ENCODE results near the gene PUS1.
A peak's percentile ranks its signal among the peaks of the same experiment; 100 is the strongest.

Gene PUS1

GRCh38 chr12:131930510-131930909 lies 1.4 kb downstream of the PUS1 start:
- H3K4me1 ChIP-seq (ENCODE audit: control insufficient read depth, insufficient read depth, low read length): peaks cover 11% of the 10 kb centered on the region
- H3K4me3 ChIP-seq (ENCODE audit: low read length): peak overlapping the region; percentile 90
- H3K36me3 ChIP-seq (ENCODE audit: control insufficient read depth, insufficient read depth, low read length, severe bottlenecking): peaks cover 38% of the 10 kb centered on the region
- no peaks in the 10 kb centered on the region for H3K27me3 ChIP-seq (replicated peaks; ENCODE audit: control insufficient read depth, insufficient read depth, low read length)
- H3K9ac ChIP-seq (ENCODE audit: low read length): peak overlapping the region; percentile 91
- H3K9me3 ChIP-seq (ENCODE audit: control insufficient read depth, low read length): no peaks in the 10 kb centered on the region
- DNase-seq (ENCODE audit: low read depth): no peak

GRCh38 chr12:131933387-131933786 lies 4.3 kb downstream of the PUS1 start:
- peaks cover 11% of the 10 kb centered on the region for H3K4me1 ChIP-seq (ENCODE audit: control insufficient read depth, insufficient read depth, low read length)
- no peaks in the 10 kb centered on the region for H3K27me3 ChIP-seq (replicated peaks; ENCODE audit: control insufficient read depth, insufficient read depth, low read length)
- H3K9me3 ChIP-seq (ENCODE audit: control insufficient read depth, low read length): no peaks in the 10 kb centered on the region
- H3K36me3 ChIP-seq (ENCODE audit: control insufficient read depth, insufficient read depth, low read length, severe bottlenecking): peaks cover 45% of the 10 kb centered on the region
- H3K4me3 ChIP-seq (ENCODE audit: low read length): no peak overlapping the region
- no peak overlapping the region for H3K9ac ChIP-seq (ENCODE audit: low read length)
- DNase-seq (ENCODE audit: low read depth): no peak

GRCh38 chr12:131934535-131934934 lies 5.5 kb downstream of the PUS1 start:
- peaks cover 11% of the 10 kb centered on the region for H3K4me1 ChIP-seq (ENCODE audit: control insufficient read depth, insufficient read depth, low read length)
- no peak for DNase-seq (ENCODE audit: low read depth)
- no peaks in the 10 kb centered on the region for H3K9me3 ChIP-seq (ENCODE audit: control insufficient read depth, low read length)
- H3K27me3 ChIP-seq (replicated peaks; ENCODE audit: control insufficient read depth, insufficient read depth, low read length): no peaks in the 10 kb centered on the region
- no peak overlapping the region for H3K4me3 ChIP-seq (ENCODE audit: low read length)
- no peak overlapping the region for H3K9ac ChIP-seq (ENCODE audit: low read length)
- H3K36me3 ChIP-seq (ENCODE audit: control insufficient read depth, insufficient read depth, low read length, severe bottlenecking): peaks cover 52% of the 10 kb centered on the region

- Histone ChIP-seq H3K4me1 (ENCODE audit: control insufficient read depth, insufficient read depth, low read length) (no peaks in the 10 kb centered on the region), H3K4me3 (ENCODE audit: low read length) (no peak overlapping the region), H3K9ac (ENCODE audit: low read length) (no peak overlapping the region), H3K27me3 (replicated peaks; ENCODE audit: control insufficient read depth, insufficient read depth, low read length) (no peaks in the 10 kb centered on the region), H3K9me3 (ENCODE audit: control insufficient read depth, low read length) (no peaks in the 10 kb centered on the region), H3K36me3 (ENCODE audit: control insufficient read depth, insufficient read depth, low read length, severe bottlenecking) (peaks cover 53% of the 10 kb centered on the region)
- DNase-seq (ENCODE audit: low read depth): no peak
Observed at GRCh38 chr12:131938082-131938481, 9.0 kb downstream of the PUS1 start.

- Histone ChIP-seq H3K9ac (ENCODE audit: low read length) (no peak overlapping the region), H3K4me1 (ENCODE audit: control insufficient read depth, insufficient read depth, low read length) (no peaks in the 10 kb centered on the region), H3K36me3 (ENCODE audit: control insufficient read depth, insufficient read depth, low read length, severe bottlenecking) (peaks cover 53% of the 10 kb centered on the region), H3K27me3 (replicated peaks; ENCODE audit: control insufficient read depth, insufficient read depth, low read length) (no peaks in the 10 kb centered on the region), H3K4me3 (ENCODE audit: low read length) (no peak overlapping the region), H3K9me3 (ENCODE audit: control insufficient read depth, low read length) (no peaks in the 10 kb centered on the region)
- DNase-seq (ENCODE audit: low read depth): no peak
Observed at GRCh38 chr12:131939007-131939406, 9.9 kb downstream of the PUS1 start.

GRCh38 chr12:131940141-131940547 lies 11.1 kb downstream of the PUS1 start:
- no peaks in the 10 kb centered on the region for H3K9me3 ChIP-seq (ENCODE audit: control insufficient read depth, low read length)
- no peaks in the 10 kb centered on the region for H3K4me1 ChIP-seq (ENCODE audit: control insufficient read depth, insufficient read depth, low read length)
- no peak overlapping the region for H3K4me3 ChIP-seq (ENCODE audit: low read length)
- DNase-seq (ENCODE audit: low read depth): no peak
- no peak overlapping the region for H3K9ac ChIP-seq (ENCODE audit: low read length)
- H3K27me3 ChIP-seq (replicated peaks; ENCODE audit: control insufficient read depth, insufficient read depth, low read length): no peaks in the 10 kb centered on the region
- H3K36me3 ChIP-seq (ENCODE audit: control insufficient read depth, insufficient read depth, low read length, severe bottlenecking): peaks cover 50% of the 10 kb centered on the region

GRCh38 chr12:131941116-131941986 lies 12.3 kb downstream of the PUS1 start:
- Histone ChIP-seq H3K27me3 (replicated peaks; ENCODE audit: control insufficient read depth, insufficient read depth, low read length) (no peaks in the 10 kb centered on the region), H3K4me1 (ENCODE audit: control insufficient read depth, insufficient read depth, low read length) (no peaks in the 10 kb centered on the region), H3K4me3 (ENCODE audit: low read length) (no peak overlapping the region), H3K36me3 (ENCODE audit: control insufficient read depth, insufficient read depth, low read length, severe bottlenecking) (peaks cover 47% of the 10 kb centered on the region), H3K9me3 (ENCODE audit: control insufficient read depth, low read length) (no peaks in the 10 kb centered on the region), H3K9ac (ENCODE audit: low read length) (no peak overlapping the region)
- no peak for DNase-seq (ENCODE audit: low read depth)

GRCh38 chr12:131941987-131942341 lies 12.9 kb downstream of the PUS1 start:
- Histone ChIP-seq H3K9ac (ENCODE audit: low read length) (no peak overlapping the region), H3K27me3 (replicated peaks; ENCODE audit: control insufficient read depth, insufficient read depth, low read length) (no peaks in the 10 kb centered on the region), H3K4me1 (ENCODE audit: control insufficient read depth, insufficient read depth, low read length) (no peaks in the 10 kb centered on the region), H3K4me3 (ENCODE audit: low read length) (no peak overlapping the region), H3K9me3 (ENCODE audit: control insufficient read depth, low read length) (no peaks in the 10 kb centered on the region), H3K36me3 (ENCODE audit: control insufficient read depth, insufficient read depth, low read length, severe bottlenecking) (peaks cover 41% of the 10 kb centered on the region)
- DNase-seq (ENCODE audit: low read depth): no peak

- no peaks in the 10 kb centered on the region for H3K9me3 ChIP-seq (ENCODE audit: control insufficient read depth, low read length)
- no peaks in the 10 kb centered on the region for H3K27me3 ChIP-seq (replicated peaks; ENCODE audit: control insufficient read depth, insufficient read depth, low read length)
- DNase-seq (ENCODE audit: low read depth): no peak
- H3K36me3 ChIP-seq (ENCODE audit: control insufficient read depth, insufficient read depth, low read length, severe bottlenecking): peaks cover 40% of the 10 kb centered on the region
- H3K9ac ChIP-seq (ENCODE audit: low read length): no peak overlapping the region
- H3K4me1 ChIP-seq (ENCODE audit: control insufficient read depth, insufficient read depth, low read length): no peaks in the 10 kb centered on the region
- no peak overlapping the region for H3K4me3 ChIP-seq (ENCODE audit: low read length)
Observed at GRCh38 chr12:131942671-131943070, 13.6 kb downstream of the PUS1 start.

- H3K4me3 ChIP-seq (ENCODE audit: low read length): no peak overlapping the region
- peaks cover 40% of the 10 kb centered on the region for H3K36me3 ChIP-seq (ENCODE audit: control insufficient read depth, insufficient read depth, low read length, severe bottlenecking)
- no peaks in the 10 kb centered on the region for H3K9me3 ChIP-seq (ENCODE audit: control insufficient read depth, low read length)
- no peaks in the 10 kb centered on the region for H3K27me3 ChIP-seq (replicated peaks; ENCODE audit: control insufficient read depth, insufficient read depth, low read length)
- no peak for DNase-seq (ENCODE audit: low read depth)
- H3K9ac ChIP-seq (ENCODE audit: low read length): no peak overlapping the region
- H3K4me1 ChIP-seq (ENCODE audit: control insufficient read depth, insufficient read depth, low read length): no peaks in the 10 kb centered on the region
Observed at GRCh38 chr12:131943389-131943788, 14.3 kb downstream of the PUS1 start.

- H3K36me3 ChIP-seq (ENCODE audit: control insufficient read depth, insufficient read depth, low read length, severe bottlenecking): peaks cover 39% of the 10 kb centered on the region
- no peaks in the 10 kb centered on the region for H3K27me3 ChIP-seq (replicated peaks; ENCODE audit: control insufficient read depth, insufficient read depth, low read length)
- no peaks in the 10 kb centered on the region for H3K9me3 ChIP-seq (ENCODE audit: control insufficient read depth, low read length)
- no peak overlapping the region for H3K9ac ChIP-seq (ENCODE audit: low read length)
- no peak for DNase-seq (ENCODE audit: low read depth)
- no peaks in the 10 kb centered on the region for H3K4me1 ChIP-seq (ENCODE audit: control insufficient read depth, insufficient read depth, low read length)
- no peak overlapping the region for H3K4me3 ChIP-seq (ENCODE audit: low read length)
Observed at GRCh38 chr12:131943876-131944275, 14.8 kb downstream of the PUS1 start.
